ENCODE data around the gene LRRC28. TPM values are rescaled to one million over a fixed set of nuclear protein-coding genes. Genes with fewer than 3 reads are reported as not detected.

The LRRC28 gene
- total and polyA plus RNA-seq, 2 of the 4 experiments (the other 2 are of a cell fraction) = 12.7 to 21.1 TPM

DNA sequence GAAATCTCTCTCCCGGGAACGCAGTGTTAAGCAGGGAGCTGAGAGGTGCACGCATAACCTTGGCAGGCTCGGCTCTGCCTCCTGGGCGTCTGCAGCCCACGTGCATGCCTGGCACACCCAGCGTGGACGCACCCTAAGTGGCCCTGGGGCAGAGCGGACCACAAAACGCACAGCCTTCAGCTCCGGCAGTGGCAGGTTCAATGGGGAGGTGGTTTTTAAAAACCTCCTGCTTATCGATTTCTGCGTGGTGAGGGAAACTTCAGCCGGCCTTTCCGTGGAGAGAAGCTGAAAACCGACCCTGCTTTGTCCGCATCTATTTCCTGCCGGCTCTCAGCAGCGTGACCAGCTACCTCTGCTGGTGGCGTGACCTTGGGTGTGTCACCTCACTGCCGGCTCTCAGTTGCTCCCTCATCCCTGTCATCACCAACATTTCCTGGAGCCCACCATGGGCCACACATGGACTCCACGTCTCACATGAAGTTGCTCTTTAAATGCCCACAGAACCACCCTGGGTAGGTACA is 179.7 kb downstream of the LRRC28 start:
- no peak overlapping the region for H2BK20ac ChIP-seq (ENCODE audit: low read depth, low read length)
- 0 out of 2 replicates have a peak overlapping the region, but pooled peaks have one; percentile 31 for H2AK5ac ChIP-seq (ENCODE audit: low read depth, low read length)
- ChIA-PET CTCF (no interaction called here), POLR2A (ENCODE audit: unreplicated experiment) (no interaction called here)
- no peak overlapping the region for H4K5ac ChIP-seq (ENCODE audit: low read depth, low read length)
- no peak overlapping the region for H3K27ac ChIP-seq (ENCODE audit: insufficient read depth, low read length)
- H3K56ac ChIP-seq (ENCODE audit: extremely low read depth, insufficient read depth, low read length) = no peak overlapping the region
- no peak overlapping the region for H2BK120ac ChIP-seq (ENCODE audit: low read depth, low read length)
- peaks cover 1% of the 10 kb centered on the region; the same call in 1 of the 2 replicates for H3K9me1 ChIP-seq (ENCODE audit: insufficient read depth, low read length)
- 93% methylated on average over 20 of the region's 22 CpGs; no CpG with 5 or more reads in 1 of the 2 experiments for WGBS, 2 experiments (ENCODE audit: extremely low coverage in 2 of 2, insufficient read length in 1 of 2)
- H4K91ac ChIP-seq (ENCODE audit: insufficient read depth, low read depth, low read length) = no peak overlapping the region
- H3K79me1 ChIP-seq (ENCODE audit: low read depth in 1 of 2, low read length in 2 of 2) = no peaks in the 10 kb centered on the region
- no peak overlapping the region; the same call in 2 of the 3 replicates for H2BK15ac ChIP-seq (ENCODE audit: low read depth, low read length)
- H2AFZ ChIP-seq (replicated peaks; ENCODE audit: low read length, poor library complexity) = no peak overlapping the region
- in situ Hi-C loops (cut with MboI; ENCODE audit: low sequenced_read_pairs) = no loop called here
- H4K20me1 ChIP-seq (ENCODE audit: insufficient read depth, low read length) = no peaks in the 10 kb centered on the region
- no peak overlapping the region for H4K8ac ChIP-seq (ENCODE audit: low read depth in 2 of 2, low read length in 2 of 2)
- no peak overlapping the region for H3K18ac ChIP-seq (ENCODE audit: low read depth, low read length)
- no peak overlapping the region for H2AK9ac ChIP-seq (replicated peaks; ENCODE audit: low read depth, low read length, poor library complexity)
- H3K9ac ChIP-seq (ENCODE audit: low read depth, low read length) = no peak overlapping the region
- H3K14ac ChIP-seq (replicated peaks; ENCODE audit: low read depth, low read length) = no peak overlapping the region
- no peaks in the 10 kb centered on the region for H3K9me3 ChIP-seq (ENCODE audit: control insufficient read depth, insufficient read depth, low read length)
- peaks cover 2% of the 10 kb centered on the region; the same call in 1 of the 2 replicates for H3K4me1 ChIP-seq (ENCODE audit: control insufficient read depth, insufficient read depth, low read length)
- TF ChIP-seq, protein P1, sequence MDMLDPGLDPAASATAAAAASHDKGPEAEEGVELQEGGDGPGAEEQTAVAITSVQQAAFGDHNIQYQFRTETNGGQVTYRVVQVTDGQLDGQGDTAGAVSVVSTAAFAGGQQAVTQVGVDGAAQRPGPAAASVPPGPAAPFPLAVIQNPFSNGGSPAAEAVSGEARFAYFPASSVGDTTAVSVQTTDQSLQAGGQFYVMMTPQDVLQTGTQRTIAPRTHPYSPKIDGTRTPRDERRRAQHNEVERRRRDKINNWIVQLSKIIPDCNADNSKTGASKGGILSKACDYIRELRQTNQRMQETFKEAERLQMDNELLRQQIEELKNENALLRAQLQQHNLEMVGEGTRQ (IDR thresholded peaks at IDR 0.05; ENCODE audit: low read depth, low read length) = no peak
- TF ChIP-seq FOS (IDR thresholded peaks at IDR 0.05; ENCODE audit: low read depth, low read length) = no peak
- TF ChIP-seq SMC3 (IDR thresholded peaks at IDR 0.05; ENCODE audit: low read depth, low read length) = no peak
- no peak for TF ChIP-seq POLR2A (IDR thresholded peaks at IDR 0.05; ENCODE audit: low read depth, low read length)
- TF ChIP-seq MAFK (IDR thresholded peaks at IDR 0.05; ENCODE audit: low read depth, low read length) = no peak
- no peak for TF ChIP-seq RCOR1 (IDR thresholded peaks at IDR 0.05; ENCODE audit: insufficient replicate concordance, low read length)
- TF ChIP-seq NFE2L2 (IDR thresholded peaks at IDR 0.05; ENCODE audit: low read depth, low read length) = no peak
- TF ChIP-seq RAD21 (IDR thresholded peaks at IDR 0.05; ENCODE audit: low read length) = no peak
- intact Hi-C loops (cut with micrococcal nuclease) = no loop called here
- BruUV-seq (replicated peaks) = no TSS peak
- no peak overlapping the region for H2BK5ac ChIP-seq (ENCODE audit: low read depth, low read length, poor library complexity, severe bottlenecking)
- no peaks in the 10 kb centered on the region for H3K36me3 ChIP-seq (ENCODE audit: control insufficient read depth, insufficient read depth, low read length)
- H3K27me3 ChIP-seq (ENCODE audit: control insufficient read depth, insufficient read depth, low read length) = 0 out of 2 replicates have a peak, but pooled peaks cover 2% of the 10 kb centered on the region
- no peak overlapping the region for H3K4me2 ChIP-seq (ENCODE audit: low read depth, low read length)
- ATAC-seq (ENCODE audit: low read depth) (no peak), DNase-seq (no peak)
- dilution Hi-C loops (cut with HindIII; ENCODE audit: low sequenced_read_pairs, unreplicated experiment) = no loop called here
- H3K23ac ChIP-seq (ENCODE audit: low read depth, low read length) = no peak overlapping the region
- no peak overlapping the region for H3K4me3 ChIP-seq (ENCODE audit: insufficient read depth, low read depth, low read length)
- no peak overlapping the region for H3K4ac ChIP-seq (ENCODE audit: low read depth, low read length)
